Loucy (cell line): ENCODE measurements around the gene CNTNAP2.

Experiments
- CTCF ChIP-seq: fragments of 200-600 bp; sonication (generic); conservative IDR thresholded peaks from 2 replicates; pipeline ENCODE4 v1.5.1; 2014; ENCODE audit warnings: mild to moderate bottlenecking, antibody characterized with exemption, low read length
- EZH2phosphoT487 ChIP-seq: fragments of 200-600 bp; IDR thresholded peaks from 2 replicates; pipeline ENCODE4 v1.6.1; 2018; ENCODE audit warnings: antibody characterized with exemption, mild to moderate bottlenecking, moderate library complexity, borderline replicate concordance

GRCh38 chr7:147296986-147297385, 1180.4 kb downstream of the CNTNAP2 start:
- TF ChIP-seq CTCF (no peak), EZH2phosphoT487 (no peak)
